ENCODE results near the gene RAD51B.

The RAD51B gene

DNA sequence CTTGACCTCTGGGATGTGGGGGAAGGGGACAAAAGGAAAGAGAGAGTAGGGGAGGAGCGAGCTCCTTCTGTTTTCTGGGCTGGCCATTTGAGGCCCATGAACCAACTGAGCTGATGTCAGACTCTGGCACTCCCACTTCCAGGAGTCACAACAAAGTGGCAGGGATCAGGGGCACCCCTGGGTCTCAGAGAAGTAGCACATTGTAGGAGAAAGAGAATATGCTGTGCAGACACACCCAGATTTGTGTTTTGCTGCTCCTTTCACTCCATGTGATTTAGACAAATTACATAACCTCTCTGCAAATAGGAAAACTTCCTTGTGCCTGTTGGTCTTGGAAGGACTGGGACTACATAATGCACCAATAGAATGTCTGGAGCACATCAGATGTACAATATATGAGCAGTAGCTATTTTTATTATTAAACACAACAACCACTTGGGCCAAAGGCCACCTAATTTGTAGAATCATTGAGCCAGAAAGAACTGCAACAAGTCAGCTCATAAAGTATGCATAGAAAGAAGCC, 707.8 kb downstream of the RAD51B start:
- Histone ChIP-seq H3K4me3 (ENCODE audit: insufficient read length, low read depth) (no peak overlapping the region), H3K9ac (ENCODE audit: insufficient read length, low read depth) (no peak overlapping the region), H3K27me3 (ENCODE audit: insufficient read depth, insufficient read length) (no peaks in the 10 kb centered on the region), H3K36me3 (ENCODE audit: insufficient read depth, insufficient read length, low read length) (no peaks in the 10 kb centered on the region), H3K9me3 (ENCODE audit: insufficient read depth, low read length) (peaks cover 31% of the 10 kb centered on the region), H3K4me1 (ENCODE audit: insufficient read depth, insufficient read length) (peaks cover 6% of the 10 kb centered on the region)
- TF ChIP-seq YY1 (IDR thresholded peaks at IDR 0.05; ENCODE audit: insufficient read depth, insufficient read length) (no peak), SUZ12 (IDR thresholded peaks at IDR 0.05; ENCODE audit: extremely low read depth, insufficient read depth, insufficient read length) (no peak), ZNF274 (IDR thresholded peaks at IDR 0.05; ENCODE audit: low read depth, low read length) (no peak)
- no peak for DNase-seq (ENCODE audit: low read depth, low spot score)

GRCh38 chr14:68528040-68528687, 708.6 kb downstream of the RAD51B start:
- Histone ChIP-seq H3K9ac (ENCODE audit: insufficient read length, low read depth) (no peak overlapping the region), H3K4me1 (ENCODE audit: insufficient read depth, insufficient read length) (peaks cover 6% of the 10 kb centered on the region), H3K27me3 (ENCODE audit: insufficient read depth, insufficient read length) (no peaks in the 10 kb centered on the region), H3K4me3 (ENCODE audit: insufficient read length, low read depth) (no peak overlapping the region), H3K9me3 (ENCODE audit: insufficient read depth, low read length) (peaks cover 31% of the 10 kb centered on the region), H3K36me3 (ENCODE audit: insufficient read depth, insufficient read length, low read length) (no peaks in the 10 kb centered on the region)
- DNase-seq (ENCODE audit: low read depth, low spot score) = no peak
- TF ChIP-seq YY1 (IDR thresholded peaks at IDR 0.05; ENCODE audit: insufficient read depth, insufficient read length) (no peak), SUZ12 (IDR thresholded peaks at IDR 0.05; ENCODE audit: extremely low read depth, insufficient read depth, insufficient read length) (no peak), ZNF274 (IDR thresholded peaks at IDR 0.05; ENCODE audit: low read depth, low read length) (no peak)

DNA sequence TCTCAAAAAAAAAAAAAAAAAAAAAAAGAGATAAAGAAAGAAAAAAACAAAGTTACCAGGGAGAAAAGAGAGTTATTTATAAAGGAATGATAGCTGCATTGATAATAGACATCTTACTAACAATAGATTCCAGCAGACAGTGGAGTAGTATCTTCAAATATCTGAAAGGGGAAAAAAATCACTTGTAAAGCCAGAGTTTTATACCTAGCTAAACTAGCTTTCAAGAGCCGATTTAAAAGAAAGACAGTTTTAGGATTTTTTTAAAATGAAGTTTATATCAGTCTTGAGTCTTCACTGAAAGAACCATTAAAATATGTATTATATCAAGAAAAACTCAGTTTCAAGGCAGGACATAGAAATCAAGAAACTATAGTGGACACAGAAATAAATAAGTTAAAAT, 710.9 kb downstream of the RAD51B start:
- peaks cover 6% of the 10 kb centered on the region for H3K4me1 ChIP-seq (ENCODE audit: insufficient read depth, insufficient read length)
- H3K9ac ChIP-seq (ENCODE audit: insufficient read length, low read depth) = no peak overlapping the region
- no peaks in the 10 kb centered on the region for H3K36me3 ChIP-seq (ENCODE audit: insufficient read depth, insufficient read length, low read length)
- H3K4me3 ChIP-seq (ENCODE audit: insufficient read length, low read depth) = no peak overlapping the region
- no peak for TF ChIP-seq YY1 (IDR thresholded peaks at IDR 0.05; ENCODE audit: insufficient read depth, insufficient read length)
- no peak for TF ChIP-seq SUZ12 (IDR thresholded peaks at IDR 0.05; ENCODE audit: extremely low read depth, insufficient read depth, insufficient read length)
- TF ChIP-seq ZNF274 (IDR thresholded peaks at IDR 0.05; ENCODE audit: low read depth, low read length) = no peak
- peaks cover 31% of the 10 kb centered on the region for H3K9me3 ChIP-seq (ENCODE audit: insufficient read depth, low read length)
- DNase-seq (ENCODE audit: low read depth, low spot score) = no peak
- no peaks in the 10 kb centered on the region for H3K27me3 ChIP-seq (ENCODE audit: insufficient read depth, insufficient read length)

- no peaks in the 10 kb centered on the region for H3K27me3 ChIP-seq (ENCODE audit: insufficient read depth, insufficient read length)
- no peak overlapping the region for H3K4me3 ChIP-seq (ENCODE audit: insufficient read length, low read depth)
- H3K9ac ChIP-seq (ENCODE audit: insufficient read length, low read depth) = no peak overlapping the region
- DNase-seq (ENCODE audit: low read depth, low spot score) = no peak
- H3K4me1 ChIP-seq (ENCODE audit: insufficient read depth, insufficient read length) = no peaks in the 10 kb centered on the region
- no peaks in the 10 kb centered on the region for H3K36me3 ChIP-seq (ENCODE audit: insufficient read depth, insufficient read length, low read length)
- TF ChIP-seq ZNF274 (IDR thresholded peaks at IDR 0.05; ENCODE audit: low read depth, low read length) = no peak
- peaks cover 31% of the 10 kb centered on the region for H3K9me3 ChIP-seq (ENCODE audit: insufficient read depth, low read length)
Measured at GRCh38 chr14:68532496-68532895, 712.9 kb downstream of the RAD51B start.

GRCh38 chr14:68534276-68534675, 714.7 kb downstream of the RAD51B start:
- no peak for DNase-seq (ENCODE audit: low read depth, low spot score)
- Histone ChIP-seq H3K9ac (ENCODE audit: insufficient read length, low read depth) (no peak overlapping the region), H3K4me1 (ENCODE audit: insufficient read depth, insufficient read length) (no peaks in the 10 kb centered on the region), H3K9me3 (ENCODE audit: insufficient read depth, low read length) (peaks cover 25% of the 10 kb centered on the region), H3K4me3 (ENCODE audit: insufficient read length, low read depth) (no peak overlapping the region), H3K36me3 (ENCODE audit: insufficient read depth, insufficient read length, low read length) (no peaks in the 10 kb centered on the region), H3K27me3 (ENCODE audit: insufficient read depth, insufficient read length) (no peaks in the 10 kb centered on the region)
- TF ChIP-seq SUZ12 (IDR thresholded peaks at IDR 0.05; ENCODE audit: extremely low read depth, insufficient read depth, insufficient read length) = no peak
- no peak for TF ChIP-seq YY1 (IDR thresholded peaks at IDR 0.05; ENCODE audit: insufficient read depth, insufficient read length)
- no peak for TF ChIP-seq ZNF274 (IDR thresholded peaks at IDR 0.05; ENCODE audit: low read depth, low read length)

DNA sequence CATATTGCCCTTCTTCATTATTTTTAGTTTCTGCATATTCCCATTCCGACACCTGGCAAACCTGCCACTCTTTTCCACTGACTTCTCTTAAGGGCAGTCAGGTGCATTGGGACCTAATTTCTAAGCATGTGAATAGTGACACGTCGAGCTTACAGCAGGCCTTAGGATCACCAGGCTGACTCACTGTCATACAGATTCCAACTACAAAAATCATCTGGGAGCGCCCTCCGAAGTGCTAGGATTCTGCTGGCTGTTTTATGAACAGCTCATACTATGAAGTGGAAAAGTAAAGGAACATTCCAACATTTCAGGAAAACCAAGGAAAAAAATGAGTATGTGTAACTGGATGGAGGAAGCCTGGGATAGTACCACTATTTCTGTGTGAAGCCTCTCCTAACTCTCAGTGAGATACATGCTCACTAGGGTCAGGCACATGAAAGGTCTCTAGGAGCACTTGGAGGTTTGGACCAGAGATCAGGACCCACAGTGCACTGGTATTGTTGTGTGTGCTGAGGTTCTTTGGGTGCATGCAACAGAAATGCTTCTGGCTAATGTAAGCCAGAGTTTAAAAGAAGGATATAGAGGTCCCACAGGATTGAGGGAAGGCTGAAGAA, 715.9 kb downstream of the RAD51B start:
- Histone ChIP-seq H3K4me1 (ENCODE audit: insufficient read depth, insufficient read length) (no peaks in the 10 kb centered on the region), H3K9ac (ENCODE audit: insufficient read length, low read depth) (no peak overlapping the region), H3K4me3 (ENCODE audit: insufficient read length, low read depth) (no peak overlapping the region), H3K9me3 (ENCODE audit: insufficient read depth, low read length) (peaks cover 13% of the 10 kb centered on the region), H3K27me3 (ENCODE audit: insufficient read depth, insufficient read length) (no peaks in the 10 kb centered on the region), H3K36me3 (ENCODE audit: insufficient read depth, insufficient read length, low read length) (no peaks in the 10 kb centered on the region)
- DNase-seq (ENCODE audit: low read depth, low spot score) = no peak
- no peak for TF ChIP-seq ZNF274 (IDR thresholded peaks at IDR 0.05; ENCODE audit: low read depth, low read length)
- TF ChIP-seq SUZ12 (IDR thresholded peaks at IDR 0.05; ENCODE audit: extremely low read depth, insufficient read depth, insufficient read length) = no peak
- TF ChIP-seq YY1 (IDR thresholded peaks at IDR 0.05; ENCODE audit: insufficient read depth, insufficient read length) = no peak

GRCh38 chr14:68536018-68536410, 716.4 kb downstream of the RAD51B start:
- DNase-seq (ENCODE audit: low read depth, low spot score) = no peak
- Histone ChIP-seq H3K9ac (ENCODE audit: insufficient read length, low read depth) (no peak overlapping the region), H3K9me3 (ENCODE audit: insufficient read depth, low read length) (peaks cover 8% of the 10 kb centered on the region)

More at GRCh38 chr14:68536018-68536410, 716.4 kb downstream of the RAD51B start:
- H3K4me3 ChIP-seq (ENCODE audit: insufficient read length, low read depth) = no peak overlapping the region
- H3K27me3 ChIP-seq (ENCODE audit: insufficient read depth, insufficient read length) = no peaks in the 10 kb centered on the region
- H3K36me3 ChIP-seq (ENCODE audit: insufficient read depth, insufficient read length, low read length) = no peaks in the 10 kb centered on the region
- TF ChIP-seq SUZ12 (IDR thresholded peaks at IDR 0.05; ENCODE audit: extremely low read depth, insufficient read depth, insufficient read length) (no peak), ZNF274 (IDR thresholded peaks at IDR 0.05; ENCODE audit: low read depth, low read length) (no peak), YY1 (IDR thresholded peaks at IDR 0.05; ENCODE audit: insufficient read depth, insufficient read length) (no peak)
- no peaks in the 10 kb centered on the region for H3K4me1 ChIP-seq (ENCODE audit: insufficient read depth, insufficient read length)
